Smooth muscle cell of the brain vasculature (primary cell): Measurements from ENCODE around the gene KANSL3.
"Not testable (repeated sequence)": the region's sequence is repeated elsewhere in the genome, so short reads cannot be mapped to it uniquely, and the experiment has no call there.

Experiments
- DNase-seq: peaks from one replicate; pipeline ENCODE4 v3.0.0-alpha.2; 2012; ENCODE audit warnings: low read depth, low spot score

KANSL3 gene

GRCh38 chr2:96638144-96639121 is at the start of gene KANSL3:
TSS of gene KANSL3 (minus strand) at chr2:96638312. CDS start at chr2:96637135, 1,177 bp downstream.
- DNase-seq, result peak; percentile 86

- DNase-seq, result no peak
Measured at GRCh38 chr2:96687266-96687665, 49.2 kb upstream of the KANSL3 start.

DNA sequence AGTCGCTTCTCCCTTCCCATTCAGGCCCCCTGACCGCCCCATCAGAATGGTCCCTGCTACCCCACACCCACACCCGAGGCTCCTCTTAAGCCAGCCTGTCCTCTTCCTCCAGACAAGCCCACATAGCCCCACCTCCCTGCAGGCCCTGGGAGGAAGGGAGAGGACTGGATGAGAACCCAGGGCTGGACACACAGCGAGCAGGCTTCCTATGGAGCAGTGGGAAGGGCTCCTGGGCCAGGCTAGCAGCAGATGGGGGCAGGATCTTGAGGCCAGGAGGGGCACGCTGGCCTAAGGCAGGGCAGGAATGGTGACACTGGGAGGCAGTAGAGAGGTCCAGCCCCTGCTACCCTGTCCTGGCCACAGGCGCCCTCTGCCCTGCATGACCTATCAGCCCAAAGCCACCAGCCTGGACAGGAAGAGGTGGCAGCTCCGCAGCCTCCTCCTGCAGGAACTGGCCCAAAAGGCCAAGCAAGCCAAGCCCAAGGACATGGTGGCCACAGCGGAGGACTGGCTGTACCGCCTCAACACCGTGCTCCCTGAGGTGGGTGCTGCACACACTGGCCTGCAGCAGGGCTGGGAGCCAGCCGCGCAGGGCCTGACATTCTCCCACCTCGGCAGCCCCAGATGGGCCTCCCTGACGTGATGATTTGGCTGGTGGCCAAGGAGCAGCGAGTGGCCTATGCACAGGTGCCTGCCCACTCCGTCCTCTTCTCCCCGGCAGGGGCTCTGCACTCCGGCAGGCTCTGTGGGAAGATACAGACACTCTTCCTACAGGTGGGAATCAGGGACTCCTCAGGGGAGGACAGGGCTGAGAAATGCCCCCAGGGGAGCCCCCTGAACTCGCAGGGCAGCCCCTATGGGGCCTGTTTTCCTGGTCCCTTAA is 47.7 kb upstream of the KANSL3 start:
- peak; percentile 33 for DNase-seq

GRCh38 chr2:96684883-96685576 is 46.9 kb upstream of the KANSL3 start:
- no peak for DNase-seq

DNA sequence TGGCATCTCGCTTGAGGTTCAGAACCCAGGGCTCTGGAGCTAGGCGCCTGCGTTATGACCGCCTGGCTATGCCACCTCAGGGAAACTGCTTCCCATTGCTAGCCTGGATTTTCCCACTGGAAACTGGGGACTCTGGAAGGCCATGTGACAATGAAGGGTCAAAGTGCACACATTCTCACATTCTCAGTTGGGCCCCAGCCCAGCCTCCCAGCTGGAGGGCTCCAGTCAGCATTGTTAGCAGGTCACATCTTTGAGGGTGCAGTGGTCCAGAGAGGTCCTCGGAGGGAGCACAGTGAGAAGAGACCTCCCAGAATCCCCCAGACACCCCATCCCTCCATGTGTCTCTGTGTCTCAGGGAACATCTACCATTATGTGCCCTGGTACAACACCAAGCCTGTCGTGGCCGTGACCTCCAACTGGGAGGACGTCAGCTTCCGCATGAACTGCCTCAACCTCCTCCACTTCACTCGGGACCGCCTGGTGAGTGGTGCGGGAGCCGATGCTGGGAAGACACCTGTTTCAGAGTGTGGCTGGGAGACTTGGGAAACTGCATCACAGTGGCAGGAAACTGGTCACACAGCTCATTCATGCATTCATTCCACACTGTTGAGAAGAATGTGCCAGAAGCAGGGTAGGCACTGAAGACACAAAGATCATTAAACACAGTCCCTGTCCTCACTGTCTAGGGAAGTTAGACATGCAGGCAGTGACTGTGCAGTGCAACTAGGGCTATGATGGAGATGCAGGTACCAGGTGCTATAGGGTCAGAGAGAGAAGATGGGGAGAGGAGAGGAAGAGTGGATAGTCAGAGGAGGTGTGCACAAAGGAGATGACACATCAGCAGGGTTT is 46.1 kb upstream of the KANSL3 start:
- DNase-seq, result no peak

- DNase-seq, result no peak
Measured at GRCh38 chr2:96683307-96683706, 45.2 kb upstream of the KANSL3 start.

DNA sequence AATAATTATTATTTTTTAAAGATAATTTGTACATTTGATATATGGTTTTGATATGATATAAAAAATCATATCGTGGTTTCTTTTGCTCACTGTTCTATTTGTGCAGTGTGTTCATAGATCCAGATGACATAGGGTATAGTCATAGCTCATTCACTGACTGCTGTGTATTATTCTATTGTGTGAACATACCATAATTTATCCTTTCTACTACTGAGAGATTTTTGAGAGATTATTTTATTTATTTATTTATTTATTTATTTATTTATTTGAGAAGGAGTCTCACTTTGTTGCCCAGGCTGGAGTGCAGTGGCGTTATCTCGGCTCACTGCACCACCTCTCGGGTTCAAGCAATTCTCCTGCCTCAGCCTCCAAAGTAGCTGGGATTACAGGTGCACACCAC is 43.4 kb upstream of the KANSL3 start:
- no peak for DNase-seq

GRCh38 chr2:96680561-96681141 is 42.5 kb upstream of the KANSL3 start:
- no peak for DNase-seq

DNA sequence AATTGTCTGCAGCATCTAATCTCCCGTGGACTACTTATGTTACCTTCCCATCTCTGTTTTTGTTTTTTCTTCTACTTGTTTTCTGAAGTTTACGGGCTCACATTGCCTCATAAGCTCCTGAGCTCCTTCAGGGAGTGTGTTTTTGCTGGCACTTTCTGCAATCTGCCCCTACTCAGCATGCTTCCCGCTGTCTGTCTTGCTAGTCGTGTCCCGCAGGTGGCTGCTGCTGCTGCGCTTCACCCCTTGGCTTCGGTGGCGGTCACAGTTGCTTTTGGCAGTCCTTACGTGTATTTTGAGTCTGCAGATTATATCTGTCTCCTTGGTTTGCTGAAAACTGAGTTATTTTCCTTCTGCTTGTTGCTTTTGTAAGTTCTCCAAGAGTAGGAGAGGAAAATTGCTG is 41.7 kb upstream of the KANSL3 start:
- peak; percentile 24 for DNase-seq

GRCh38 chr2:96669539-96670215 is 31.6 kb upstream of the KANSL3 start:
- DNase-seq, result no peak

GRCh38 chr2:96668771-96669170 is 30.7 kb upstream of the KANSL3 start:
- DNase-seq, result no peak

GRCh38 chr2:96665717-96666116 is 27.6 kb upstream of the KANSL3 start:
- DNase-seq, result not testable (repeated sequence)

GRCh38 chr2:96665083-96665569 is 27.0 kb upstream of the KANSL3 start:
- peak; percentile 75 for DNase-seq

DNA sequence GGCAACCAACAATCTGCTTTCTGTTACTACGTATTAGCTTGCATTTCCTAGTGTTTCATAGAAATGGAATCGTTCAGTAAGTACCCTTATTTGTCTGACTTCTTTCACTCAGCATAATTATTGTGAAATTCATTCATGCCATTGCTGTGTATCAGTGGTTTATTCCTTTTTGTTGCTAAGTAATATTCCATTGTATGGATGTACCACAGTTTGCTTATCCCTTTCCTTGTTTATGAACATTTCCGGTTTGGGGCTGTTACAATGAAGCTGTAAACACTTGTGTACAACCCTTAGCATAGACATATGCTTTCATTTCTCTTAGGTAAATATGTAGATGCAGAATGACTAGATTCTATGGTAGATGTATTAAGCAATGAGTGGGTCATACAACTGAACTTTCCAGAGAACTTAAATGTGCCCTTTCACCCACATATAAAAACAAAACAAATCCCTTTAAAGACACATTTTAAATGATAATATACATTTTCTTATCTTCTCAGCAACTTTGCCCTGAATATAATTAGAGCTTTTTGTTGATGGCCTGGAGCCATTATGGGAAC is 26.3 kb upstream of the KANSL3 start:
- DNase-seq, result no peak

GRCh38 chr2:96663829-96664228 is 25.7 kb upstream of the KANSL3 start:
- DNase-seq, result no peak

GRCh38 chr2:96663177-96663576 is 25.1 kb upstream of the KANSL3 start:
- DNase-seq, result no peak

DNA sequence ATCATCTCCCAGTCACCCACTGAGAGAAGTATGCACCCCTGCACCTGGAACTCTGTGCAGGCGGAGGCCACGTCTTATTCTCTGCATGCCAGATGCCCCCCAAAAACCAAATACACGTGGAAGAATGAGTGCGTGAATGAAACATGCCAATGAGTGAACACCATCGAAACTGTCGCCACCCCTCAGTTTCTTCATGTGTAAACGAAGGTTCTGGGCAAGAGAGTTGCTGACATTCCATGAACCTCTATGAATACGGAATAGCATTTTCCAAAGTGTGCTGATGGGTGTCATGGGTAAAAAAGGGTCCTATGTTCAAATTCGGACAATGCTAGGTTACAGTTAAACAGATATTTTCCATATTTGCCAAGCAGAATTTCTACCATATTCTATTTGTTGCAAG is 24.2 kb upstream of the KANSL3 start:
- no peak for DNase-seq

DNA sequence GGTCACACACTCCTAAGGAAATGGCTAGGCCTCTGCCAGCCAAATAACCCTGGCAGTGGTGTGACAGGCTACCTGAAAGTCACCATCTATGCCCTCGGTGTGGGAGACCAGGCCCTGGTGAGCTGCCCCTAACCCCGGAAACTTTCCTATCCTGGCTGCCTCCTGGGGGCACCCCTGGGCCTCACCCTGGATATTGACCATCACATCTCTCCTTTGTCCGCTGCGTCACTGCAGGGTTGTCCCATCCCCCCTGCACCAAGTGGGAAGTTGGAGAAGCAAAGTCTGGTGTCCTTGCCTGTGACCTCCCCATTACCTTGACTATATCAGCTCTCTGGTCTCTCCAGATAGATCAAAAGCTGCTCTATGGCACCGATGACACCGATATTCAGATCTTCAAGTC is 23.2 kb upstream of the KANSL3 start:
- no peak for DNase-seq

DNA sequence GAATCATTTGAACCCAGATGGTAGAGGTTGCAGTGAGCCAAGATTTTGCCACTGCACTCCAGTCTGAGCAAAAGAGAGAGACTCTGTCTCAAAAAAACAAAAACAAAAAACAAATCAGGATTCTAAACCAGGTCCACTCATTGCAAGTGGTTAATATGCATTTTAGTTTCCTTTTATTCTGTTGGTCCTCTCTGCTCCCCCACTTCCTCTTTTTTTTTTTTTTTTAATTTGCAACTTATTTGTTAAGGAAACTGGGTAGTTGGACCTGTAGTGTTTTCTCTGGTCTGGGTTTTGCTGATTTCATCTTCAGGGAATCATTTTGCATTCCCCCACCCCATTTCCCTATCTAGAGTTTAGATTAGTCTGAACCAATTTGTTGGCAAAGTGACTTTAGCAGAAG is 18.4 kb upstream of the KANSL3 start:
- DNase-seq, result no peak
